ENCODE data around the gene TVP23C.
A peak's percentile ranks its signal among the peaks of the same experiment; 100 is the strongest.
"Not testable (repeated sequence)": the region's sequence is repeated elsewhere in the genome, so short reads cannot be mapped to it uniquely, and the experiment has no call there.

Gene TVP23C

DNA sequence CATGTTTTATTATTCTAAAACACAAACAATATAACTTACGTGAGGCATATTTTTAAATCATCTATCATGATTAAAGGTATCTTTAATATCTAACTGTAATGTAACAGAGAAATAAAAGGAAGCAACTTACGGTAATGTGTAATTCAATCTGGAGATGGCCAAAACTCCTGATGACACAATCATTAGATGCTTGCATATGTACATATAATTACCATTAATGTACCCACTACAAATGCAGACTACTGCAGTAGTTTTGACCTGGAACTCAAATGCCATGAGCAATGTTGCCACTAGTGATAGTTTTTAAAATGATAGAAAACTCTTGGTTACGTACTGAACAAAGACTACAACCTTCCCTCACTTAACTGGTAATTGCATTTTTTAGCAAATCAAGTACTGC, 30.2 kb downstream of the TVP23C start:
- not testable (repeated sequence) for FAIRE-seq; DNase-seq (ENCODE audit: insufficient read length, low spot score)

DNA sequence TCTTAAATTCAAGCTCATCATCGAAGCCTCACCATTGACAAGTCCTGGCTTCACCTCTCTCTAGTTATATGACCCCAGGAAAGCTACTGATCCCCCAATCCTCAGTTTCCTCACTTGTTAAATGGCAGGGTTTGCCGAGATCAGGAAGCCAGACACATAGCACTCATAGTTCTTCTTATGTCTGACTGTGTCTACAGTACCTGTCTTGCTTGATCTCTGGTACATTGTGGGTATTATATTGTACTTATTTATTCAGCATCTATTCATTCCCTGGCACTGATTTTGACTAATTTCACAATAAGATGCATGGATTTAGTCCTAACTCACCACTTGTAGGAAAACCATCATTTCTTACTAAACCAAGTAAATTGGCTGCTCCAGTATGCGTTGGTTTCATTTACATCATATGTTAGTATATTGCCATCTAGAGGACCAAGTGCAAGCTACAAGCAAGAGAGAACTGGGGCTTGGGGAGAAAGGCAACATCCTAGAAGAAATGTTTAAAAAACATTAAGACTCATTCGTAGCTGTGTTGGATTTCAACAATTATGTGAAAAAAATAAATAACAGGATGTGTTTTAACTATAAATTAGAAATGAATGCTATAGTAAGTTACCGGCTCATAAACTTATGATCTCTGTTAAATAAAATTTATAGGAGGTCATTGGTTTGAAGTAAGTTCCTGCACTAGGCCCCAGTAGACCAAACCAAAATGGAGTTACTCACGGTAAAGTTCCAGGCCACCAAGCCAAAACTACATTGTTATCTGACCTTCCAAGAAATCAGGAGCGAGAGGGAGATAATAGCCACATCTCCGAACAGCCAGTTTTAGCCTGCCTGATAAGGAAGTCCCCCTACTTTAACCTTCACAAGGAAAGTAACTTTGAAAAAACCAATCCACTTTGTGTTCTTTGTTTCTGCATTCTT, 36.7 kb downstream of the TVP23C start:
- DNase-seq (ENCODE audit: insufficient read length, low spot score), result not testable (repeated sequence)
- peak; percentile 77 for FAIRE-seq

DNA sequence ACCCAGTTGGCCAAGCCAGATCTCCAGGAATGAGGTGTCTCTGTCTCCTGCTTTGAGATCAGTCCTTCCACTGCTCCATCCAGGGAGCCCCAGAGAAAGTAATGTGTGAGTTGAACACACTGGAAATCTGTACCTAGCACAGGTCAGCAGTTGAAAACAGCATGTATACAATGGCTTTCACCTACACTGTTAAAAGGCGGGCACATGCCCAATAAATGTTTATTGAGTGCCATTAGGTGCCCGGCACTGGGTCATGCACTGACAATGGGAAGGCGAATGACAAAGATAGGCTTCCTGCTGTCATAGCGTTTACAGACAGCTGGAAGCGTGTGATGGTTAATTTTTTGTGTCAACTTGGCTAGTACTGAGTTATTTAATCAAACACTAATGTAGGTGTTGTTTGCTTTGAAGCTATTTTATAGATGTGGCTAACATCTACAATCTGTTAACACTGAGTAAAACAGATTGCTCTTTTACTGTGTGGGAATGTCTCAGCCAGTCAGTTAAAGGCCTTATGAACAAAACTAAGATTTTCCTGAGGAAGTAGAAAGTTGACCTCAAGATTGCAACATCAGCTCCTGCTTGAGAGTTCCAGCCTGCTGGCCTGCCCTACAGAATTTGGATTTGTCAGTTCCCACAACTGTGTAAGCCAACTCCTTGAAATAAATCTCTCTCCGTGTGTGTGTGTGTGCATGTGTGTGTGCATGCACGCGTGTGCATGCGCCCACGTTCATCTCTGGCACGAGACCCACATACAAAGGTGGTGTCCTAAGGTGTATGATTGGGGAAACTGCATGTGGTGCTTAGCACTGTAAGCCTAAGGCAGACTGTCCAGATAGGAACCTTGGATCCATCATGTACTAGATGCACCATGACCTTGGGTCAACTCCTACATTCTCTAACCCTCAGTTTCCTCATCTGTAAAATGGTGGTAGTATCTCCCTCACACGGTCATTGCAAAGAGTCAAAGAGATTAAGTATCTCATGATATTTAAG, 38.0 kb downstream of the TVP23C start:
- FAIRE-seq; DNase-seq (ENCODE audit: insufficient read length, low spot score): not testable (repeated sequence)

DNA sequence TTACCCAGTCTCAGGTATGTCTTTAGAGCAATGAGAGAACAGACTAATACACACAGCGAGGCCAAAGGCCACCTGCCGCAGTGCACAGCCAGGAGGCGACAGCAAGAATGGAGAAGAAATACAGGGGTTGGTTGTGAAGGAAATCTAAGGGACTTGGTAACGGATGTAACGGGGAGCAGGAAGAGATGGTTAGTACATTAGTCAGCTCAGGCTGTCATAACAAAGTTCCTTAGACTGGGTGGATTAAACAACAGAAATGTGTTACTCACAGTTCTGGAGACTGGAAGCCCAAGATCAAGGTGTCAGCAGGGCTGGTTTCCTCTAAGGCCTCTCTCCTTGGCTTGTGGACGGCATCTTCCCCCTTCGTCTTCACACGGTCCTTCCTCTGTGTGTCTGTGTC, 47.1 kb downstream of the TVP23C start:
- no peak for DNase-seq (ENCODE audit: insufficient read length, low spot score)
- FAIRE-seq, result no peak

DNA sequence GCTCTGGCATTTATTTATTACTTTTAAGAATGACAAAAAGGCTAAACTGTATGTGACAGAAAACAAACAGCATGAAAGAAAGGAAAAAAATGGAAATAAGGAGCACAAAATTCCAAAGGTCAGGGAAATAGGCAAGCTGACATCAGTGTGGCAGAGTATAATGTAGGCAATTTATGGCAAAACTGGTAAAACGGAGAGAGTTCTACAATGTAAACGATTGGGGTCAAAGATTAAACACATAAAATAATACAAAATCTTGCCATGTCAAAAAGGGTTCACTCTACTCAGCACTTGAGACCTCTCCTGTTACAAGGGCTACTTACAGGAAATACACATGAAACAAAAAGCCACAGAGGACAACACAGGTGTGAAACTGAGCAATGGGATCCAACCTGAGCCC, 48.8 kb downstream of the TVP23C start:
- DNase-seq (ENCODE audit: insufficient read length, low spot score), result no peak
- FAIRE-seq, result no peak

DNA sequence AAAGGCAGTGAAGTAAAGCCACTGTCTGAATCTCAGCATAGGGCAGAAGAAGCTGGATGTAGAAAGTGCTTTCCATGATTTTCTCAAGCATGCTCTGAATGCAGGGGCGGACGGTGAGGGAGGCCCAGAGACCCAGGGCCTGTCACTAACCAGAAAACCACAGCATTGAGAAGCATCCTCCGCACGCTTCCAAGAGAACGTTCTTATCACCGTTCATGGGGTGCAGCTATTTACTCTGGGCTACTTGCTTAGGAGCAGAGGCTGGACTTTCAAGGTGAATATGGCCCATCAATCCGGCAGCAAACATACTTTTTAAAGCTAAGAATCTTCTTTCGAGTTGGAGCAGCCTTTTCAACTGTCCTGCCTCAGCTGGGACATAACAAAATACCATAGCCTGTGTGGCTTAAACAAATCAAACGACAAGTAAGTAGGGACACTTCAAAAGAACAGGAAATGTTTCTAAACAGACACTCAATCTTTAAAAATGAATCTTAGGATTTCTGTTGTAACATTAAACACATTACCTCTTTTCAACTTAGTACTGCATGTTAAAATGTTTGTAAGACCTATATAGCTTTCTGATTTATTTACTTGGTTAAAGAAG, 49.3 kb downstream of the TVP23C start:
- DNase-seq (ENCODE audit: insufficient read length, low spot score) (no peak), FAIRE-seq (no peak)

DNA sequence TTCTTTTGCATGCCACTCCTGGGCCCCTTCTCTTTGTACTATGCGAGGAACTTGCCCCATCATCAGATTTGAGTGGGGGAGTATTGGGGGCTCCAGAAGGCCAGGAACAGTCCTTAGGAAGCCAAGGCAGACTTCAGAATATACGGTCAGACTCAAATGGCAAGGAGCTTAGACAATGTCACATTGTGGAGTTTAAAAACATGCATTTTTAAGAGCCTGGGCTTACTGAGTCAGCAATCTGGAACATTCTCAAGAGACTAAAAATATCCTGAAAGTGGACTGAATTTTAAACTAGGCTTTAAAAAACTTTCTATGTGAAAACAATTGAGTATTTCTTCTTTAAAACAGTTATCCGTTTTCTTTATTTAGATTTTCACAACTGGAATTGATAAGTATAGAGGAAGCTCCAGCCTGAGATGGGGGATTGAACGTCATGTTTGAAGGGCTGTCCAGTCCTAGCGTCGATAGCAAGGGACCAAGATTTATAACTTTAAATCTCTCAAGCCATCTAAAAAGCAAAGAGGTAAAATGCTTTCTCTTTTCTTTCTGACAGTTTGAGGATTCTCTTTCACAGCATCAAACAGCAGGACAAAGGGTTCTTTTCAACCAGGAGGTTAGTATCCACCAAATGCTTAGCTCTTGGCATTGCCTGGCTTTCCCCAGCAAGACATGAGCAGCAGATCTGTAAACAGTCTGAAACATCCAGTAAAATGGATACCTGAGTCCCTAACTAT, 50.1 kb downstream of the TVP23C start:
- no peak for FAIRE-seq
- DNase-seq (ENCODE audit: insufficient read length, low spot score), result no peak

DNA sequence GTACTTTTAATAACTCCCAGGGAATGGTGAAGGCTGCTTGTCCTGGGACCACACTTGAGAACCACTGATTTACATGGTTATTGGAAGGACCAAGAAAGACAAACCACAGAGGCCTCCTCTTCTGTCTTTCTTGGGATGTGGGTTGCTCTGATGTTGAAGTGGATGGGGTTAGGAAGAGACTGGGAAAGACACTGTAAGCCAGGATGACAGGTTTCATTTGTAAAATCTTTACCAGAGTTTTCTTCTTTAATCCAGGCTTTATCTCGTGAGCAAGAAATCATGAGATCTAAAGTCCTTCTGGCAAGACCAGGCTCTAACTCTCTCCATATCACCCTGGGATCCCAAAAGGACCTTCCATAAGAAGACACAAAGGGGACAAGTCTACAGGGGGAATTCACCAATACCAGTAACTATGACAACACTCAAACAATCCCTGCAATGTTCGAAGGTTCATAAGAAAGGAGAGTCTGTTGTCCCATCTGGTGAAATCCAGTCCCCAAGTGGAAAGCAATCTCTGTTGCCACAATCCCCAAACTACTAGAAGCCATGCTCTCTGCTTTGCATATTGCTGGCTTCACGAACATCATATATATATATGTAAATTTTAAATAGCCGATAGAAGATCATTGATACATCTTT, 51.1 kb downstream of the TVP23C start:
- no peak for FAIRE-seq

DNA sequence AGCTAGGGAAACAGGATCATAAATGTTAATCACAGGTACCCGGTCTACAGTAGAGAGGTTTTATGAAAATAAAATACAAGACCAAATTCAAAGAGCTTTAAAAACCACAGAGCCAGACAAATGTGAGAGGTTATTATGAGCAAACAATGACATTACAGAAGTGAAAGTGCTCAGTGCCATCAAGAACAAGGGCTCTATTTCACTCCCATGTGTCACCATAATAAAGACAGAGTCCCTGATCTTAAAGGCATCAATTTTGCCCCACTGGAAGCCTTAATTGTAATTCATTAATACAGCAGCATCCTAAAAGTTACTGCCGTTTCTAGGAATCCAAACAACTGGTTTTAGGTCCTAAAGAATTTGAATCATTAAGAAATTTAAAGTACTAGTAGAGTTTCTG, 52.1 kb downstream of the TVP23C start:
- no peak for FAIRE-seq
- DNase-seq (ENCODE audit: insufficient read length, low spot score), result no peak

More for the DNA sequence above, 51.1 kb downstream of the TVP23C start:
- DNase-seq (ENCODE audit: insufficient read length, low spot score), result no peak

DNA sequence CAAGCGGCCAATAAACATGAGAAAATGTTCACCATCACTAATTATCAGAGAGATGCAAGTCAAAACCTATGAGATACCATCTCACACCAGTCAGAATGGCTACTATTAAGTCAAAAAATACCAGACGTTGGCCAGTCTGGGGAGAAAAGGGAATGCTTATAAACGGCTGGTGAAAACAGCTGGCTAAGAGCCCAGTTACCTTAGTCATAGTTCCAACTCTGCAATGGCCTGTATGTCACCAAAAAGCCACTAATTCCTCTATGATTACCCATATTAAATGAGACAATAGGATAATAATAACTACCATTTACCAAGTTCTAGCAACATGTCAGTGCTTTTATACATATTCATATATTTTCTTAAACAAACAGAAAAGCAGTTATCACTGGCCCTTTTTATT, 52.9 kb downstream of the TVP23C start:
- FAIRE-seq (no peak), DNase-seq (ENCODE audit: insufficient read length, low spot score) (no peak)

DNA sequence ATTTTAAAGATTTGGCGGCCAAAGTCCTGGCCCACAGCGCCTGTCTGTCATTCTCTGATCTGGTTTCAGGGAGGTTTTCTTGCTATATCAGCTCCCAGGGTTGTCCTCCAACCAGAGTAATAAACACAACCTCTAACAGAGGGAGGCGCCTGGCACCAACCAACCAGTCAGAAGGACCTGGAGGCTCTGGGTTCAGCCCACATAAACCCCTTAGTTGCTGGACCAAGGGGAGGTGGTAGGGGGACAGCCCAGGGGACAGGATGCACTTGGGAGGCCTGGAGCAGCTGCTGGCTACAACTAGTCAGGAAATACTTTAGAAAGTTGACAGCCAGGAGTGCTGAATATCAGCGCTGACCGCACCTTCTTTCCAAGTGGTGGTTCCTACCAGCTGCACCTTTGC, 54.2 kb downstream of the TVP23C start:
- FAIRE-seq (no peak), DNase-seq (ENCODE audit: insufficient read length, low spot score) (no peak)

DNA sequence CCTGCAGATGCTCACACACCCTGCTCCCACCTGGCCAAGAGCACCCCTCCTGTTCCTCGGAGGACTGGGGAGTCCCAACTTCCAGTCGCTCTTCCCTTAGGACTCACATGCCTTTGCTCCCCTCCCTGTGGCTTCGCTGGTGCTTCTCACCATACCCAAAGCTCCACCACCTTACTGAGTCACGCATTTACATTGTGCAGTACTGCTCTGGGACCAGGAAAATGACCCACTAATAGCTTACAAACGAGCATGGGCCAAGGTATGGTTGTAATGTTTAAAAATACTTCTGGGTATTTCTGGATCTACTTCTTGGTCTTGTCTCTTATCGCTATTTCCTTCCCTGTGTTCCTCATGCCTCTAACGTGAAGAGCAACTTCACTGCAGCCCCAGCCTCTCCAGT, 54.8 kb downstream of the TVP23C start:
- DNase-seq (ENCODE audit: insufficient read length, low spot score) (no peak), FAIRE-seq (no peak)

DNA sequence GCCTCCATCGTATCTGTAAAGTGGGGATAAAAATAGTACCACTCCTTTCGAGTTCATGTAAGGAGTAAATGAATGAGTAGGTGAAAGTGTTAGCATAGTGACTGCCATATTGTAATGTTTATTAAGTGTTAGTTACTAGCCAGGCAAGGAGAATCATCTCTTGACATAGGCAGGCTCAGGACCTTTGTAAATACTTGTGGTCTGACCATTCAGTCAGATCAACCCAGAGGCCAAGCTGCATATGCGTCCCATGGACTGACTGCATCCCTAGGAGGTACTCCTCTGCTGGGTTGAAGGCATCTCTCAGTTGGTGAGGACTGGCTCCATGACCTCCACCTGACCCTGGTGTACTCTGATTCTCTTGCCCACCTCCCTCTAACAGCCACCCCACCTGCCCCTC, 55.4 kb downstream of the TVP23C start:
- FAIRE-seq, result no peak
- no peak for DNase-seq (ENCODE audit: insufficient read length, low spot score)

DNA sequence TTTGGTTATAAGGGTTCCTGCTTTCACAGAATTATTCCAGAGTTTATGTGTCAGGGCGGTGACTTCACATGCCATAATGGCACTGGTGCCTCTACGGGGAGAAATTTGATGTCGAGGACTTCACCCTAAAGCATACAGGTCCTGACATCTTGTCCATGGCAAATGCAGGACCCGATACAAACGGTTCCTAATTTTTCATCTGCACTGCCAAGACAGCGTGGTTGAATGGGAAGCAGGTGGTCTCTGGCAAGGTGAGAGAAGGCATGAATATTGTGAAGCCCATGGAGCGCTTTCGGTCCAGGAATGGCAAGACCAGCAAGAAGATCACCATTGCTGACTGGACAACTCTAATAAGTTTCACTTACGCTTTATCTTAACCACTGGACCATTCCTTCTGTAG, 56.3 kb downstream of the TVP23C start:
- FAIRE-seq, result no peak
- no peak for DNase-seq (ENCODE audit: insufficient read length, low spot score)

DNA sequence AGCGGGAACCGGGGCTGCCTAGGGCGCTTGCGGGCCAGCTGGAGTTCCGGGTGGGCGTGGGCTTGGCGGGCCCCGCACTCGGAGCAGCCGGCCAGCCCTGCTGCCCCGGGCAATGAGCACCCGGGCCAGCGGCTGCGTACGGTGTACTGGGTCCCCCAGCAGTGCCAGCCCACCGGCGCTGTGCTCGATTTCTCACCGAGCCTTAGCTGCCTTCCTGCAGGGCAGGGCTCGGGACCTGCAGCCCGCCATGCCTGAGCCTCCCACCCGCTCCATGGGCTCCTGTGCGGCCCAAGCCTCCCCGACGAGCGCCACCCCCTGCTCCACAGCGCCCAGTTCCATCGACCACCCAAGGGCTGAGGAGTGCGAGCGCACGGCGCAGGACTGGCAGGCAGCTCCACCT, 57.6 kb downstream of the TVP23C start:
- FAIRE-seq; DNase-seq (ENCODE audit: insufficient read length, low spot score): not testable (repeated sequence)

DNA sequence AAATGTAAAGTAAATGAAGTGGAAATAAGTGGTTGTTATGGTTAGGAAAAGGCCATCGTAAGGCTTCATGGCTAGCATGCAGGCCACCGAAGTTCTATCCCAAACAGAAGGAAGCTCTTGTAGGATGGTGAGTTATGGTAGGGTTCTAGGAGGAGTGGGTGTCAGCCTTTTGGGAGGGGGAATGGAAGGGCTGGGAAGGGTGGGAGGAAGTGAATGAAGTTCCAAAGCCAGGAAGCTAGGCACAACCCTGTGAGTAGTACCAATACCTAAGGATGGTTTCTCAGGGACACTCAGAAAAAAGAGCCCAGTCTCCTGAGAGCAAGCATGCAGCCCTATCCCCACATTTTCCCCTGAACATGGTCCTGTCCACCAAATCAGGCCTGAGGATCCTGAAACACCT, 59.6 kb downstream of the TVP23C start:
- DNase-seq (ENCODE audit: insufficient read length, low spot score) (no peak), FAIRE-seq (no peak)

DNA sequence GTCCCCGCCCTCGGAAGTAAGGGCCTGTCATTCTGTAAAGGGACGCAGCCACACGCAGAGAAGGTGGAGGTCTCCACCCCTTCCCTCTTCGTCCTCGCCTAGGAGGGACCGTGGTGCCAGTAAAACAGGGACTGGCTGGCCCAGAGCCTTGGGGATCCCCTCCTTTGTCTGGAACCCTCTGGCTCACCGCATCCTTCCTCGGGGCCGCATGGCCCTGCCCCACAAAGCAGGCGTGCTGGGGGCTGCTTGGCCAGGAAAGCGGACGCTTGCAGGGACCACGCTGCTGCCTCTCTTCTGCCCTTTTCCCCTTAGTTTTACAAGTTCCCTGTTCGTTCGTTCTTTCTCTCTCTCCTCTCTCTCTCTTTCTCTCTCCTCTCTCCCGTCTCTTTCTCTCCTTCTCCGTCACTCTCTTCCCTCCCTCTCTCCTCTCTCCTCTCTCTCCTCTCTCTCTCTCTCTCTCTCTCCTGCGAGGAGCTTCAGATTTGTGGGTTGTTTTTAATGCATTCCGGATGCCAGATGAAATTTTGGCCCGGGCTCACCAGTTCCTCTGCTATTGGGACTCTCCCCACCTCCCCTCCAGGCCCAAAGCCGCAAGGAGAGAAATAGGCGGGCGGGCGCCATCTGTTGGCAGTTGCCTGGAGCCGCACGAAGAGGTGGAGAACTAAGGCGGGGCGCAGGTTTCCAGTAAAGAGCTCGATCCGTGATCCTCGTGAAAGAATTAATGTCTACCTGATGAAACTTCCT, 60.7 kb downstream of the TVP23C start:
- FAIRE-seq (no peak), DNase-seq (ENCODE audit: insufficient read length, low spot score) (peak; percentile 83)

DNA sequence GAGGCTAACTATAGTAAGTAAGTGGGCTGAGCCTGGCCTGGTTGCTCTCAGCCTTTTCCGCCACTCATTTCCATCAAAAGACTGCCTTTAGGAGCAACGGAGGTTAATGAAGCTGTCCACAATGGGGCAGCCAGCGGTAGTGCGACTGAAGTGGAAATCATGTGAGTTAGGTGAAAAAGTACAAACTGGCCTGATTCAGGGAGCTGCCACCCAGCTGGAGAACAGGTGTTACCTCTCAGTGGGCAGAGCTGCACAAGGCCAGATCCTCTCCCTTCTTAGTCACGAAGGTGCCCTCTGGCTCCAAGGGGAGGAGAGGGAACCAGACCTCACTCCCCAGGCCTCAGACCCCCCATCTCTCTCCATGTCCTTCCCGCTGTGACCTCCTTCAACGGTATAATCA, 61.5 kb downstream of the TVP23C start:
- no peak for DNase-seq (ENCODE audit: insufficient read length, low spot score)
- no peak for FAIRE-seq

DNA sequence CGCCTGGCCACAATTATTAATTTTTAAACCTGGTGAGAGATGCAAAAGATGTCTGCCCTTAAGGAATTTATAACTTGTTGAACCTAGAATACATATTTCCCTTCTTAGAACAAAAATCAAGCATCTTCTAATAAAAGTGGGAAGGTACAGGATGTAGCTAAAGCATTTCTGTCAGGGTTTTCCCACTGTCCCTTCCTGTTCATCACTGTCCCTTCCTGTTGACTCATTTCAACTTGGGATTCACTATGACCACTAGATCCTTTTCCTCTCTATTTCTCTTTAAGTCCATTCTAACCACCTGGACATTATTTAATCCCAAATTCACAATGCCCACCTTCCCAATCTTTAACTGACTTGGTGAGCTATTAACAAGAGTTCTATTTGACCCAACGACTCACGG, 62.0 kb downstream of the TVP23C start:
- FAIRE-seq (no peak), DNase-seq (ENCODE audit: insufficient read length, low spot score) (no peak)
